Epithelial cell of proximal tubule (primary cell): ENCODE data around the gene CPEB3. TPM values are rescaled to one million over a fixed set of nuclear protein-coding genes. Genes with fewer than 3 reads are reported as not detected.

Experiments
- DNase-seq: peaks from one replicate; pipeline ENCODE4 v3.0.0-alpha.2; 2011; ENCODE audit warnings: low read depth
- H3K4me3 ChIP-seq: 2 replicates; pipeline ENCODE4 v1.5.1; 2011; ENCODE audit warnings: low read depth, mild to moderate bottlenecking, low read length
- total RNA-seq: library from RNA; depleted of rRNA; stranded (reverse); fragments of >200 nt; gene quantifications from 2 replicates; pipeline ENCODE4 v1.2.3, GENCODE V29; 2015
- TF ChIP-seq, protein P1 (sequence below): conservative IDR thresholded peaks from 2 replicates; pipeline ENCODE4 v1.5.1; 2012; ENCODE audit warnings: low read depth, mild to moderate bottlenecking, low read length

Gene CPEB3
- total RNA-seq, 1 donor from 2014 or later = 0.52 TPM

GRCh38 chr10:92126100-92126650 lies 164.7 kb downstream of the CPEB3 start:
- DNase-seq = peak; percentile 71
- TF ChIP-seq, protein P1, sequence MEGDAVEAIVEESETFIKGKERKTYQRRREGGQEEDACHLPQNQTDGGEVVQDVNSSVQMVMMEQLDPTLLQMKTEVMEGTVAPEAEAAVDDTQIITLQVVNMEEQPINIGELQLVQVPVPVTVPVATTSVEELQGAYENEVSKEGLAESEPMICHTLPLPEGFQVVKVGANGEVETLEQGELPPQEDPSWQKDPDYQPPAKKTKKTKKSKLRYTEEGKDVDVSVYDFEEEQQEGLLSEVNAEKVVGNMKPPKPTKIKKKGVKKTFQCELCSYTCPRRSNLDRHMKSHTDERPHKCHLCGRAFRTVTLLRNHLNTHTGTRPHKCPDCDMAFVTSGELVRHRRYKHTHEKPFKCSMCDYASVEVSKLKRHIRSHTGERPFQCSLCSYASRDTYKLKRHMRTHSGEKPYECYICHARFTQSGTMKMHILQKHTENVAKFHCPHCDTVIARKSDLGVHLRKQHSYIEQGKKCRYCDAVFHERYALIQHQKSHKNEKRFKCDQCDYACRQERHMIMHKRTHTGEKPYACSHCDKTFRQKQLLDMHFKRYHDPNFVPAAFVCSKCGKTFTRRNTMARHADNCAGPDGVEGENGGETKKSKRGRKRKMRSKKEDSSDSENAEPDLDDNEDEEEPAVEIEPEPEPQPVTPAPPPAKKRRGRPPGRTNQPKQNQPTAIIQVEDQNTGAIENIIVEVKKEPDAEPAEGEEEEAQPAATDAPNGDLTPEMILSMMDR = no peak
- no peak overlapping the region for H3K4me3 ChIP-seq

- TF ChIP-seq, protein P1 = no peak
- H3K4me3 ChIP-seq = no peak overlapping the region
- no peak for DNase-seq
Observed at GRCh38 chr10:92125144-92125543, 165.7 kb downstream of the CPEB3 start.

DNA sequence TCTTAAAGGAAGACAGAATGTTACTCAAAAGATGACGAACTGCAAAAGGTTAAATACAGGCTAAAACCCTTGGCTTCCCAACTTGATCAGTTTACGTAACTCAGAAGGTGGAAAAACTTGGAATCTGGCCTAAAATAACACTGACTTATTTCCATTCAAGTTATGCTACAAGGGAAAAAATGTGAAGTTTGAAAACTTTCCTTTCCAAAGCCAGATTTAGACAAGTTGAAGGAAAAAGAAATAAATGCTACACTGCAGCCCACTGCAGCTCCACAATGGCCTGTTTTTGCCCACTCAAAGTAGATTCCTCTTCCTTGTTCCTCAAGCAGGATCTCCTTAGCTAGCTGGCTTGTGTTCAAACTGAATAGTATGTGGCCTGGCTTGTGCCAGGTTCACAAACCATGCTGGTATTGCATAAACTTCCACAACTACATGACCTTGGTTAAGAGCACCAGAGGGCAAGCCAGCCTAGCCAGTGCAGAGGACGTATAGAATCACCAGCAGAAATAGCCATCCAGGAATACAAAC lies 166.2 kb downstream of the CPEB3 start:
- TF ChIP-seq, protein P1 = no peak

DNA sequence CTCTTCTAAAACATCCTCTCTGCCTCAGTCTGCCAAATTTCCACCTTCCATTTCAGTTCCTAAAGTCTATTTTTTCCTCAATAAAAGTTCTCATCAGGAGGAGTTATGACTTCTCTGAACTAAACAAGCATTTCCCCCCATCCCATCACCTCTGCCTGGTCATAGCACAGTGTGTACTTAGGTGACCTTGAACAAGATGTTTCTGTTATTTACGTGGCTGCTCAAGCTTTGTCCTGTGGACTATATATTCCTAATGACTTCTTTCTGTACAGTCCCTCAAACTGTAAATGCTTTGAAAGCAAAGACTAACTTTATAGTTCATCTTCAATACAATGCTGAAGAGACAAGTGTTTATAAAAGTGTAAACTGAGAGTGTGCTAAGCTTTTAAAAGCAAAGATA lies 166.9 kb downstream of the CPEB3 start:
- H3K4me3 ChIP-seq = no peak overlapping the region
- DNase-seq = no peak
- TF ChIP-seq, protein P1 = no peak

More for the DNA sequence above, 166.2 kb downstream of the CPEB3 start:
- peak; percentile 91 for DNase-seq
- H3K4me3 ChIP-seq = no peak overlapping the region

DNA sequence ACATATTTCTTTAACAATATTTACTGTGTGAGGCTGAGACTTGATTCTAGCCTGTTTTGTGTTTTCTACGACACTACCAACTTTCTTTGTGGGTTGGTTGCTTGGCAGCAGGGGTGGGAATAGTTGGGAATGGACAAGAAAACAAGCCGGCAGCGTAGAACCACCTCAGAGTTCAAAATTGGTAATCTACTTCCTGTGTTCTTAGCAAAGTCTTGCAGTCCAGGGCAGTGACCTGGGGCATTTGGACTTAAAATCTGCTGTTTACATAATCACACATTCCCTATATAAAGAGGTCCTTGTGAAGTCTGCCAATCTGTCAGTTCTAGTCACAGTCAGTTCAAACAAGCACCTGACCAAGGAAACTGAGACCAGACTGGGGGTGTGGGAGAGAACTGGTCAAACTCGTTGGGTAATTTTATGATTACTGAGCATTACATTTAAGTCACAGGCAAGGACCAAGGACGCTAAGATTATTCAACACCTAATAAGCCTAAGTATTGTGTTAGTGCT lies 167.9 kb downstream of the CPEB3 start:
- TF ChIP-seq, protein P1 = no peak
- no peak overlapping the region for H3K4me3 ChIP-seq
- DNase-seq = no peak

GRCh38 chr10:92121686-92122492 lies 169.0 kb downstream of the CPEB3 start:
- H3K4me3 ChIP-seq = no peak overlapping the region
- DNase-seq = no peak
- TF ChIP-seq, protein P1 = no peak
